NCI-H1436 (cell line): Measurements from ENCODE around the gene ERMN.
"Not testable (repeated sequence)": the region's sequence is repeated elsewhere in the genome, so short reads cannot be mapped to it uniquely, and the experiment has no call there.

Experiments used
- DNase-seq: peaks from one replicate; lab custom pipeline; 2025; lab: John Stamatoyannopoulos, UW

The ERMN gene

GRCh38 chr2:157292853-157293252, 32.8 kb downstream of the ERMN start:
- DNase-seq: no peak

GRCh38 chr2:157291018-157291417, 34.6 kb downstream of the ERMN start:
- DNase-seq: no peak

- DNase-seq: no peak
Measured at GRCh38 chr2:157290525-157290924, 35.1 kb downstream of the ERMN start.

DNA sequence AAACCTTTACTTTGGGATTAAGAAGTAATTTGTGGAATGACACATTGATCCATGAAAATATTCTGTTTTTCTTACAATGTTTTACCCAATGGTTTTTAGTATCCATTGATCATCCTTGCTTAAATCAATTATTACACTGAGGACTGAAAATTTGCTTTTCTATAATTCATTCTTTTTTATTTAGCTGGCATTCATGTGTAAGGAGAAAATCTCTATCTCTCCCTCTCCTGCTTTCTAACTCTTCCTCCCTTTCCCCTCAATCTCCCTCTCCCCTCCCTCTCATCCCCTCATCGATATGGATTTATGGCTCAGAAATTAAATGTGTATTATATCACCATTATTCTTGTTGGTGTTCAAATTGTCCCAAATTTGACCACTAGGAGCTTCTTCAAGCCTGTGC, 38.5 kb downstream of the ERMN start:
- no peak for DNase-seq

GRCh38 chr2:157283468-157283867, 42.2 kb downstream of the ERMN start:
- DNase-seq: no peak

DNA sequence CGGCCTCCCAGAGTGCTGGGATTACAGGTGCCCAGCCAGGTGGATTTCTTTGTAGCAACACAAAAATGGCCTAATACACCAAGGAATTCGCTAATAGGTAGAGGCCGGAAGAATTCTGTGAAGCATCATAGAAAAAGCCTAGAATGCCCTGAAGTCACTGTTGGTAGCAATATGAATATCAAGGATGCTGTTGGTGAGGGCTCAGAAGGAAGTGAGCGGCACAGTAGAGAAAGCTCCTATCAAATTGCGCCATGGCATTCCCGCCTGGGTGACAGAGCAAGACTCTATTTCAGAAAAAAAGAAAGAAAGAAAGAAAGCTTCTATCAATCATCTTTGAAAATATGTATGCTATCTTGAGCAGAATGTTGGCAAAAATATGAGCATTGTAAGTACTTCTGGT, 44.3 kb downstream of the ERMN start:
- DNase-seq: no peak

DNA sequence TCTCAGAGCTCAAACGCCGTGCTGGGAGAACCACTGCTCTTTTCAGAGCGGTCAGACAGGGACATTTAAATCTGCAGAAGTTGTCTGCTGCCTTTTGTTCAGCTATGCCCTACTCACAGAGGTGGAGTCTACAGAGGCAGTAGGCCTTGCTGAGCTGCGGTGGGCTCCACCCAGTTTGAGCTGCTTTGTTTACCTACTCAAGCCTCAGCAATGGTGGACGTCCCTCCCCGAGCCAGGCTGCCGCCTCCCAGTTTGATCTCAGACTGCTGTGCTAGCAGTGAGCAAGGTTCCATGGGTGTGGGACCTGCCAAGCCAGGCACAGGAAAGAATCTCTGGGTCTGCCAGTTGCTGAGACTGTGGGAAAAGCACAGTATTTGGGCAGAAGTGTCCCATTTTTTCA, 46.3 kb downstream of the ERMN start:
- not testable (repeated sequence) for DNase-seq

DNA sequence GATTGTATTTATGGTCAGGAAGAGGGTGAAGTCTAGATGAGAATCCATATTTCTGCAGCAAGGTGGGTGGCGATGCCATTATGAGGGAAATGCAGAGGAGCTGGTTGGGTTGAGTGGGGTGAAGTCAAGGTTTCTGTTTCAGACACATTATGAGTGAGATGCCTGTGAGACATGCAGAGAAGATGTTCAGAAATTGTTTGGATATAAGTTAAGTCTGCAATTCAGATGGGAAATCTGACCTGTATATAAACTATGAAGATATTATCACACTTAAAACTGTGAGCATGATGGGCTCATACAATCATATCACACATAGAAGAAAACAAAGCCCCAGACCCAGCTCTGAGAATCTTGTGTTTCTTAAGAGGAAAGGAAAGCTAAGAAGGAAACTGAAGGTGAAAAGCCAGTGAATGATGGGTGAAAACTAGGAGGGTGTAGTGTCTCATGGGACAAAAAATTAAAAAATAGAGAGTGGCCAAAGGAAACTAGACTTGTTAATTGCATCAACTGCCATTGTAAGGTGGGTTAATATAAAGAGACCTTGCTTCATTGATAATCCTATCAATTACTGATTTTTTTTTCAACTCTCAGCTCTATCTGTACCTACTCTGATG, 53.9 kb downstream of the ERMN start:
- DNase-seq: no peak

DNA sequence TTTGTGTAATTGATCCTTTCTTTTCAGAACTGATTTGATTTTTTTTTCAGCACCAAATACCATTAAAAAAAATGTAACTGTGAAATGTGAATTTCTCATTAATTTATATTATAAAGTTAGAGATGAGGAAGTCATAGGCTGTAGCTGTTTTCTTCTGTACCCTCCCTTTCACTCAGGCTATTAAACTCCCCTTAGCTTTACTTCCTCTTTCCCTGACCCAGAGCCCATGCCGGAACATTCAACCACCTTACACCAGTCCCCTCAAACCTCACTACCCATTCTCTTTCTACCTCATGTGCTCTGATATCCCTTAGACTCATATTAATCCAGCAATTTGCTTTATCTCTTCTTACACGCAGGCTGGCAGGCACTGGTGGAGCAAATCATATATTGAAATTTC, 55.7 kb downstream of the ERMN start:
- no peak for DNase-seq

- no peak for DNase-seq
Measured at GRCh38 chr2:157269060-157269459, 56.6 kb downstream of the ERMN start.
